Neural progenitor cell (in vitro differentiated cells): ENCODE data around the gene YAP1. TPM values are rescaled to one million over a fixed set of nuclear protein-coding genes. Genes with fewer than 3 reads are reported as not detected.

ENCODE experiments used
- DNase-seq: peaks from one replicate; pipeline ENCODE4 v3.0.0-alpha.2; 2016; ENCODE audit warnings: low spot score
- H2AFZ ChIP-seq: fragments of 200-600 bp; sonication (generic); replicated peaks from 2 replicates; pipeline ENCODE4 v1.6.1; 2016; ENCODE audit warnings: antibody characterized with exemption
- H3F3A ChIP-seq: fragments of 200-600 bp; sonication (generic); 2 replicates; pipeline ENCODE4 v1.6.1; 2016; ENCODE audit warnings: antibody characterized with exemption, low read depth
- H3K27ac ChIP-seq: fragments of 200-600 bp; sonication (generic); 2 replicates; pipeline ENCODE4 v1.5.1; 2016; ENCODE audit warnings: mild to moderate bottlenecking
- H3K27me3 ChIP-seq: fragments of 200-600 bp; sonication (generic); 2 replicates; pipeline ENCODE4 v1.6.1; 2016; ENCODE audit warnings: mild to moderate bottlenecking, moderate library complexity
- H3K36me3 ChIP-seq: fragments of 200-600 bp; sonication (generic); 2 replicates; pipeline ENCODE4 v1.5.1; 2016
- H3K4me1 ChIP-seq: fragments of 200-600 bp; sonication (generic); 2 replicates; pipeline ENCODE4 v1.6.1; 2016; ENCODE audit warnings: mixed run types
- H3K4me2 ChIP-seq: fragments of 200-600 bp; sonication (generic); 2 replicates; pipeline ENCODE4 v1.6.1; 2016
- H3K4me3 ChIP-seq: fragments of 200-600 bp; sonication (generic); 2 replicates; pipeline ENCODE4 v1.5.1; 2016
- H3K79me2 ChIP-seq: fragments of 200-600 bp; sonication (generic); 2 replicates; pipeline ENCODE4 v1.6.1; 2016; ENCODE audit warnings: low read depth
- H3K9ac ChIP-seq: fragments of 200-600 bp; sonication (generic); 2 replicates; pipeline ENCODE4 v1.6.1; 2016
- H3K9me3 ChIP-seq: fragments of 200-600 bp; sonication (generic); 2 replicates; pipeline ENCODE4 v1.5.1; 2016; ENCODE audit warnings: low read depth
- H4K20me1 ChIP-seq: fragments of 200-600 bp; sonication (generic); 2 replicates; pipeline ENCODE4 v1.6.1; 2016; ENCODE audit warnings: low read depth
- H3K27ac Mint-ChIP-seq: 3 replicates; pipeline ENCODE4 v1.8.0; 2021; ENCODE audit warnings: mixed read lengths
- H3K27me3 Mint-ChIP-seq: 2 replicates; pipeline ENCODE4 v1.8.0; 2022; ENCODE audit warnings: low read depth, mild to moderate bottlenecking, inconsistent platforms, moderate library complexity, mixed read lengths; ENCODE audit not compliant: insufficient read depth
- H3K36me3 Mint-ChIP-seq: 3 replicates; pipeline ENCODE4 v1.8.0; 2021; ENCODE audit warnings: mixed read lengths
- H3K4me1 Mint-ChIP-seq: 3 replicates; pipeline ENCODE4 v1.8.0; 2021; ENCODE audit warnings: mixed read lengths
- H3K4me3 Mint-ChIP-seq: 3 replicates; pipeline ENCODE4 v1.8.0; 2021; ENCODE audit warnings: mild to moderate bottlenecking, moderate library complexity, mixed read lengths
- H3K9me3 Mint-ChIP-seq: 3 replicates; pipeline ENCODE4 v1.8.0; 2020; ENCODE audit warnings: mixed read lengths
- CTCF ChIP-seq: fragments of 200-600 bp; sonication (generic); IDR thresholded peaks from 2 replicates; pipeline ENCODE4 v1.5.1; 2017; ENCODE audit warnings: antibody characterized with exemption, mild to moderate bottlenecking
- EZH2 ChIP-seq: fragments of 200-600 bp; sonication (generic); IDR thresholded peaks from 2 replicates; pipeline ENCODE4 v1.6.1; 2017; ENCODE audit warnings: antibody characterized with exemption, mild to moderate bottlenecking, moderate library complexity
- EZH2phosphoT487 ChIP-seq: fragments of 200-600 bp; sonication (generic); IDR thresholded peaks from 2 replicates; pipeline ENCODE4 v1.6.1; 2017; ENCODE audit warnings: antibody characterized with exemption
- total RNA-seq: library from RNA; depleted of rRNA; stranded (reverse); fragments of >200 nt; gene quantifications from 2 replicates; pipeline ENCODE4 v1.2.3, GENCODE V29; 2015; ENCODE audit warnings: low replicate concordance

YAP1 gene
- total RNA-seq, 1 donor from 2014 or later: 59.9 TPM

DNA sequence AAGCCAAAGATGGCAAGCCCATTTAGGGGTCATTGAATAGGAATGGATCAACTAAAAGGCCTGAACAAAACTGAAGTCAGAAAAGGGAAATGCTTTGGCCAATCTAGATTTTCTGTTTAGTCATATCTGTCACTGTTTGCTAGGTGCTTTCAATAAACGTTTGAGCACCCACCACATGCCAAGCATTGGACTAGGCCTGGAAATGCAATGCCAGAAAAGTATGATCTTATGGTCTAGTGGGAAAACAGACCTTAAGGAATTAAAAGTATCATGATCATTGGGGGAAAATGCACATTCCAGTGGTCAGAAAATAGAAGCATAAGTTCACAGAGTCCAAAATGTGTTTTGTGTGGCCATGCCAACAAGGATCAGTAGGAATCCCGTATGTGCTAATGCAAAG is 130.3 kb downstream of the YAP1 start:
- no peaks in the 10 kb centered on the region for H3K36me3 ChIP-seq
- no peaks in the 10 kb centered on the region for H3K9me3 ChIP-seq
- Mint-ChIP-seq H3K4me1 (peaks cover 7% of the 10 kb centered on the region), H3K27ac (no peak overlapping the region), H3K9me3 (no peaks in the 10 kb centered on the region), H3K36me3 (peaks cover 5% of the 10 kb centered on the region), H3K4me3 (no peak overlapping the region), H3K27me3 (peaks cover 6% of the 10 kb centered on the region)
- H2AFZ ChIP-seq: no peak overlapping the region
- no peaks in the 10 kb centered on the region for H3K79me2 ChIP-seq
- H3K27ac ChIP-seq: no peak overlapping the region
- no peak overlapping the region for H3K4me2 ChIP-seq
- no peaks in the 10 kb centered on the region for H4K20me1 ChIP-seq
- H3K4me3 ChIP-seq: no peak overlapping the region
- TF ChIP-seq EZH2 (no peak), CTCF (no peak), EZH2phosphoT487 (no peak)
- H3K27me3 ChIP-seq: no peaks in the 10 kb centered on the region
- H3K4me1 ChIP-seq: peaks cover 2% of the 10 kb centered on the region
- no peak for DNase-seq
- H3F3A ChIP-seq: no peaks in the 10 kb centered on the region
- no peak overlapping the region for H3K9ac ChIP-seq

- H3K79me2 ChIP-seq: no peaks in the 10 kb centered on the region
- no peaks in the 10 kb centered on the region for H3K27me3 ChIP-seq
- Mint-ChIP-seq H3K9me3 (no peaks in the 10 kb centered on the region), H3K27ac (peak overlapping the region; percentile 57), H3K4me3 (no peak overlapping the region), H3K4me1 (peaks cover 7% of the 10 kb centered on the region), H3K36me3 (peaks cover 5% of the 10 kb centered on the region), H3K27me3 (peaks cover 6% of the 10 kb centered on the region)
- no peak overlapping the region for H3K27ac ChIP-seq
- H3K36me3 ChIP-seq: no peaks in the 10 kb centered on the region
- H3K9me3 ChIP-seq: no peaks in the 10 kb centered on the region
- no peak overlapping the region for H3K4me2 ChIP-seq
- TF ChIP-seq EZH2: no peak
- no peak for TF ChIP-seq CTCF
- TF ChIP-seq EZH2phosphoT487: no peak
- no peaks in the 10 kb centered on the region for H3K4me1 ChIP-seq
- no peak overlapping the region for H3K4me3 ChIP-seq
- no peak overlapping the region for H2AFZ ChIP-seq
- DNase-seq: no peak
- no peak overlapping the region for H3K9ac ChIP-seq
- H3F3A ChIP-seq: no peaks in the 10 kb centered on the region
- H4K20me1 ChIP-seq: no peaks in the 10 kb centered on the region
Observed at GRCh38 chr11:102241026-102241425, 130.8 kb downstream of the YAP1 start.

- H4K20me1 ChIP-seq: no peaks in the 10 kb centered on the region
- no peak for TF ChIP-seq EZH2
- no peak for TF ChIP-seq EZH2phosphoT487
- no peaks in the 10 kb centered on the region for H3F3A ChIP-seq
- no peaks in the 10 kb centered on the region for H3K4me1 ChIP-seq
- no peaks in the 10 kb centered on the region for H3K36me3 ChIP-seq
- no peak for DNase-seq
- H3K27me3 ChIP-seq: no peaks in the 10 kb centered on the region
- H3K4me3 ChIP-seq: no peak overlapping the region
- H3K9me3 ChIP-seq: no peaks in the 10 kb centered on the region
- peaks cover 4% of the 10 kb centered on the region for H3K36me3 Mint-ChIP-seq
- peaks cover 7% of the 10 kb centered on the region for H3K4me1 Mint-ChIP-seq
- H2AFZ ChIP-seq: no peak overlapping the region
- no peaks in the 10 kb centered on the region for H3K79me2 ChIP-seq
- H3K27me3 Mint-ChIP-seq: peaks cover 4% of the 10 kb centered on the region
- no peak overlapping the region for H3K9ac ChIP-seq
- H3K4me3 Mint-ChIP-seq: no peak overlapping the region
- no peak overlapping the region for H3K27ac ChIP-seq
- no peak overlapping the region for H3K4me2 ChIP-seq
- H3K9me3 Mint-ChIP-seq: no peaks in the 10 kb centered on the region
- no peak overlapping the region for H3K27ac Mint-ChIP-seq
Observed at GRCh38 chr11:102243399-102243884, 133.2 kb downstream of the YAP1 start.

DNA sequence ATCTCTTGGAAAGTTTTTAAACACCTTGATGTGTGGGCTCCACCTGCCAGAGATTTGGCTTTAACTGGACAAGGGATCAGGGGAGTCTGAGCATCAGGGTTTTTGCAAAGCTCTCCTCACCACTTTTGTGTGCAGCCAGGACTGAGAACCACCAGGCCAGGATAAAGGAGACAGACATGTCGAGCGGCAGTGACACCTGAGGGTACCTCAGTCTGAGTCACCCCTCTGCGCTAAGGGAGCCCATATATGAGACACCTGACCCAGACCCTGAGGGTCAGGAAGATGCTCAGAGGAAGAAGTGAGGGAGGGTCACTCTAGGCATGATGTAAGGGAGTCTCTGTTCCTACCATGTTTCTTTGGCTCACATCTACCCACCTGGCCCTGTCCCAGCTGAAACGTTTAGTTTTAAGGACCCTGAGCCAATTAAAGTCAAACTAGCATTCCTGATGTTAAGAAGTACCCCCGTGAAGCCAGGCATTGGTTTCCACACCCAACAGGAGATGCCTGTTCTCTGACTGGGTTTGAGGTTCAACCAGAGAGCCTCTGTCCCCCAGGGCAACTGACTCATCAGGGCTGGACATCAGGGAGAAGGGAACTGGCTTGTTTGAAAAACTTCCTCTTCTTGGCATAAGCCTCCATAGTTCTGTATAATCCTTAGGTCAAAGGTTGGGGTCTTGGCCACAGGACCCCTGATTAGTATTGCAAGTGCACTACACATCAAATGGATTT is 134.6 kb downstream of the YAP1 start:
- no peaks in the 10 kb centered on the region for H3K4me1 ChIP-seq
- no peak overlapping the region for H3K27ac ChIP-seq
- no peaks in the 10 kb centered on the region for H3K9me3 ChIP-seq
- H3K4me2 ChIP-seq: no peak overlapping the region
- no peaks in the 10 kb centered on the region for H4K20me1 ChIP-seq
- H3K27me3 ChIP-seq: no peaks in the 10 kb centered on the region
- Mint-ChIP-seq H3K27me3 (peaks cover 5% of the 10 kb centered on the region), H3K36me3 (peaks cover 2% of the 10 kb centered on the region), H3K27ac (no peak overlapping the region), H3K4me1 (peaks cover 5% of the 10 kb centered on the region), H3K9me3 (no peaks in the 10 kb centered on the region), H3K4me3 (no peak overlapping the region)
- TF ChIP-seq EZH2 (no peak), EZH2phosphoT487 (no peak), CTCF (no peak)
- H3K79me2 ChIP-seq: no peaks in the 10 kb centered on the region
- no peak for DNase-seq
- no peak overlapping the region for H2AFZ ChIP-seq
- no peak overlapping the region for H3K9ac ChIP-seq
- H3K4me3 ChIP-seq: no peak overlapping the region
- H3K36me3 ChIP-seq: no peaks in the 10 kb centered on the region
- no peaks in the 10 kb centered on the region for H3F3A ChIP-seq
